GM19324 (cell line): ENCODE measurements around the gene ACE2.

Source experiments
- ATAC-seq: cut with Tn5 transposase; IDR thresholded peaks from one replicate; pipeline ENCODE4 v1.9.1; 2021; ENCODE audit warnings: mild to moderate bottlenecking, moderate library complexity; ENCODE audit not compliant: unreplicated experiment, low FRiP score

ACE2 gene

GRCh38 chrX:15515931-15516330 lies 84.8 kb downstream of the ACE2 start:
- no peak for ATAC-seq

- ATAC-seq = no peak
Observed at GRCh38 chrX:15514279-15514678, 86.5 kb downstream of the ACE2 start.

- ATAC-seq = no peak
Observed at GRCh38 chrX:15512401-15512965, 88.3 kb downstream of the ACE2 start.

- no peak for ATAC-seq
Observed at GRCh38 chrX:15511563-15511962, 89.2 kb downstream of the ACE2 start.
